GM12878 (cell line): ENCODE measurements around the gene SPRYD3.

Source experiments
- BRCA1 ChIP-seq: IDR thresholded peaks from 2 replicates; pipeline ENCODE4 v1.6.1; 2011; ENCODE audit warnings: low read depth, low read length, improper control_type of control experiment
- NFIC ChIP-seq: IDR thresholded peaks from 2 replicates; pipeline ENCODE4 v1.6.1; 2012; ENCODE audit warnings: low read depth, mild to moderate bottlenecking, inconsistent platforms, low read length, moderate library complexity
- TF ChIP-seq, protein P1 (sequence below), 3 experiments: IDR thresholded peaks in 2 of 3; conservative IDR thresholded peaks in 1 of 3; 2 replicates each; pipeline ENCODE4 v1.5.1; 2011; ENCODE audit warnings: low read depth in 3 of 3, low read length in 3 of 3, mild to moderate bottlenecking in 3 of 3, control low read depth in 2 of 3, moderate library complexity in 2 of 3, inconsistent platforms in 1 of 3, mixed read lengths in 1 of 3; ENCODE audit not compliant: control insufficient read depth in 2 of 3, insufficient read depth in 1 of 3; ENCODE audit errors: extremely low read depth in 1 of 3
- TF ChIP-seq, protein P2 (sequence below): IDR thresholded peaks from 2 replicates; pipeline ENCODE4 v1.6.1; 2011; ENCODE audit warnings: low read depth, mild to moderate bottlenecking, low read length, moderate library complexity, borderline replicate concordance; ENCODE audit errors: extremely low read depth

DNA sequence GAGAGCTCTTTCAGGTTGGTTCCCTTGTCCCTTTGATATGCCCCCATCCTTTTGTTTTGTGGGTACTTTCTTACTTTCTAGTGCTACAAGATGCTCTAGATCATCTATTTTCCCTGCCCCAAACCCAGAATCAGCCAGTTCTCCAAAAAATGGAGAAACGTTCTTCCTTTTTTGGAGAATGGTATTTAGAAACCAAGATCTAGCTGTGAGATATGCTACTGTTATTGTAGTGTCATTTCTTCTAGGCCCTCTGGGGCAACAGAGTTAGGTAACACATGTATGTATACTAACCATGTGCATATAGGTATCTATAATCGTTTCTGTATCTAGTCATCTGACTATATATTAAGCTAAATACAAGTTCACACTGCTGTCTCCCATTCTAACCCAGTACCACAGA is 11.4 kb upstream of the SPRYD3 start:
- TF ChIP-seq, protein P1, sequence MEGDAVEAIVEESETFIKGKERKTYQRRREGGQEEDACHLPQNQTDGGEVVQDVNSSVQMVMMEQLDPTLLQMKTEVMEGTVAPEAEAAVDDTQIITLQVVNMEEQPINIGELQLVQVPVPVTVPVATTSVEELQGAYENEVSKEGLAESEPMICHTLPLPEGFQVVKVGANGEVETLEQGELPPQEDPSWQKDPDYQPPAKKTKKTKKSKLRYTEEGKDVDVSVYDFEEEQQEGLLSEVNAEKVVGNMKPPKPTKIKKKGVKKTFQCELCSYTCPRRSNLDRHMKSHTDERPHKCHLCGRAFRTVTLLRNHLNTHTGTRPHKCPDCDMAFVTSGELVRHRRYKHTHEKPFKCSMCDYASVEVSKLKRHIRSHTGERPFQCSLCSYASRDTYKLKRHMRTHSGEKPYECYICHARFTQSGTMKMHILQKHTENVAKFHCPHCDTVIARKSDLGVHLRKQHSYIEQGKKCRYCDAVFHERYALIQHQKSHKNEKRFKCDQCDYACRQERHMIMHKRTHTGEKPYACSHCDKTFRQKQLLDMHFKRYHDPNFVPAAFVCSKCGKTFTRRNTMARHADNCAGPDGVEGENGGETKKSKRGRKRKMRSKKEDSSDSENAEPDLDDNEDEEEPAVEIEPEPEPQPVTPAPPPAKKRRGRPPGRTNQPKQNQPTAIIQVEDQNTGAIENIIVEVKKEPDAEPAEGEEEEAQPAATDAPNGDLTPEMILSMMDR (IDR thresholded peaks at IDR 0.05 in 2 of 3, conservative IDR thresholded peaks at IDR 0.05 in 1 of 3; ENCODE audit: control insufficient read depth in 2 of 3, extremely low read depth in 1 of 3, insufficient read depth in 1 of 3, low read depth in 3 of 3, low read length in 3 of 3) = no peak
- TF ChIP-seq NFIC (no peak), BRCA1 (no peak)
- TF ChIP-seq, protein P2, sequence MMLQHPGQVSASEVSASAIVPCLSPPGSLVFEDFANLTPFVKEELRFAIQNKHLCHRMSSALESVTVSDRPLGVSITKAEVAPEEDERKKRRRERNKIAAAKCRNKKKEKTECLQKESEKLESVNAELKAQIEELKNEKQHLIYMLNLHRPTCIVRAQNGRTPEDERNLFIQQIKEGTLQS = no peak
